ENCODE results near the gene TRMT10A.
A peak's percentile ranks its signal among the peaks of the same experiment; 100 is the strongest.
"Not testable (repeated sequence)": the region's sequence is repeated elsewhere in the genome, so short reads cannot be mapped to it uniquely, and the experiment has no call there.

The TRMT10A gene

GRCh38 chr4:99536271-99536670 is 27.6 kb downstream of the TRMT10A start:
- TF ChIP-seq JUND (IDR thresholded peaks at IDR 0.05; ENCODE audit: low read depth), result no peak
- no peak for DNase-seq (ENCODE audit: low read depth in 1 of 2, low spot score in 1 of 2)

GRCh38 chr4:99534699-99535098 is 29.1 kb downstream of the TRMT10A start:
- DNase-seq (ENCODE audit: low read depth in 1 of 2, low spot score in 1 of 2); in situ Hi-C loops (cut with HindIII; ENCODE audit: low pct_unique_long_range_greater_than_20kb, low sequenced_read_pairs): not testable (repeated sequence)

More at GRCh38 chr4:99536271-99536670, 27.6 kb downstream of the TRMT10A start:
- in situ Hi-C loops (cut with HindIII; ENCODE audit: low pct_unique_long_range_greater_than_20kb, low sequenced_read_pairs), result no loop called here

- DNase-seq (ENCODE audit: low read depth in 1 of 2, low spot score in 1 of 2), result no peak
- TF ChIP-seq JUND (IDR thresholded peaks at IDR 0.05; ENCODE audit: low read depth), result no peak
- in situ Hi-C loops (cut with HindIII; ENCODE audit: low pct_unique_long_range_greater_than_20kb, low sequenced_read_pairs), result no loop called here
Measured at GRCh38 chr4:99529956-99530355, 33.9 kb downstream of the TRMT10A start.

- in situ Hi-C loops (cut with HindIII; ENCODE audit: low pct_unique_long_range_greater_than_20kb, low sequenced_read_pairs), result no loop called here
- no peak for TF ChIP-seq JUND (IDR thresholded peaks at IDR 0.05; ENCODE audit: low read depth)
- no peak for DNase-seq (ENCODE audit: low read depth in 1 of 2, low spot score in 1 of 2)
Measured at GRCh38 chr4:99529228-99529627, 34.6 kb downstream of the TRMT10A start.

- no peak for DNase-seq (ENCODE audit: low read depth in 1 of 2, low spot score in 1 of 2)
- TF ChIP-seq JUND (IDR thresholded peaks at IDR 0.05; ENCODE audit: low read depth), result no peak
- in situ Hi-C loops (cut with HindIII; ENCODE audit: low pct_unique_long_range_greater_than_20kb, low sequenced_read_pairs), result no loop called here
Measured at GRCh38 chr4:99518601-99519295, 45.1 kb downstream of the TRMT10A start.

GRCh38 chr4:99510721-99511120 is 53.1 kb downstream of the TRMT10A start, which contains the start of gene C4orf17:
C4orf17 (plus strand) TSS chr4:99511021; CDS start chr4:99513082, 2,061 bp downstream.
- no peak for DNase-seq (ENCODE audit: low read depth in 1 of 2, low spot score in 1 of 2)
- in situ Hi-C loops (cut with HindIII; ENCODE audit: low pct_unique_long_range_greater_than_20kb, low sequenced_read_pairs), result no loop called here
- no peak for TF ChIP-seq JUND (IDR thresholded peaks at IDR 0.05; ENCODE audit: low read depth)

GRCh38 chr4:99507762-99508161 is 56.1 kb downstream of the TRMT10A start:
- no peak for DNase-seq (ENCODE audit: low read depth in 1 of 2, low spot score in 1 of 2)
- no peak for TF ChIP-seq JUND (IDR thresholded peaks at IDR 0.05; ENCODE audit: low read depth)
- in situ Hi-C loops (cut with HindIII; ENCODE audit: low pct_unique_long_range_greater_than_20kb, low sequenced_read_pairs), result no loop called here

- no peak for TF ChIP-seq JUND (IDR thresholded peaks at IDR 0.05; ENCODE audit: low read depth)
- in situ Hi-C loops (cut with HindIII; ENCODE audit: low pct_unique_long_range_greater_than_20kb, low sequenced_read_pairs), result no loop called here
Measured at GRCh38 chr4:99507349-99507748, 56.5 kb downstream of the TRMT10A start.

GRCh38 chr4:99506781-99507180 is 57.1 kb downstream of the TRMT10A start:
- TF ChIP-seq JUND (IDR thresholded peaks at IDR 0.05; ENCODE audit: low read depth), result no peak
- in situ Hi-C loops (cut with HindIII; ENCODE audit: low pct_unique_long_range_greater_than_20kb, low sequenced_read_pairs), result no loop called here
- DNase-seq (ENCODE audit: low read depth in 1 of 2, low spot score in 1 of 2), result no peak

More at GRCh38 chr4:99507349-99507748, 56.5 kb downstream of the TRMT10A start:
- DNase-seq (ENCODE audit: low read depth in 1 of 2, low spot score in 1 of 2), result no peak

GRCh38 chr4:99504804-99505502 is 58.9 kb downstream of the TRMT10A start:
- peak in 1 of 2 experiments; percentile 9 for DNase-seq (ENCODE audit: low read depth in 1 of 2, low spot score in 1 of 2)
- in situ Hi-C loops (cut with HindIII; ENCODE audit: low pct_unique_long_range_greater_than_20kb, low sequenced_read_pairs), result no loop called here

More at GRCh38 chr4:99504804-99505502, 58.9 kb downstream of the TRMT10A start:
- TF ChIP-seq JUND (IDR thresholded peaks at IDR 0.05; ENCODE audit: low read depth), result no peak
